GM21717 (cell line): ENCODE results near the gene COL25A1.

Experiments
- ATAC-seq: cut with Tn5 transposase; IDR thresholded peaks from one replicate; pipeline ENCODE4 v1.9.1; 2021; ENCODE audit warnings: mild to moderate bottlenecking, moderate library complexity; ENCODE audit not compliant: unreplicated experiment

Gene COL25A1

DNA sequence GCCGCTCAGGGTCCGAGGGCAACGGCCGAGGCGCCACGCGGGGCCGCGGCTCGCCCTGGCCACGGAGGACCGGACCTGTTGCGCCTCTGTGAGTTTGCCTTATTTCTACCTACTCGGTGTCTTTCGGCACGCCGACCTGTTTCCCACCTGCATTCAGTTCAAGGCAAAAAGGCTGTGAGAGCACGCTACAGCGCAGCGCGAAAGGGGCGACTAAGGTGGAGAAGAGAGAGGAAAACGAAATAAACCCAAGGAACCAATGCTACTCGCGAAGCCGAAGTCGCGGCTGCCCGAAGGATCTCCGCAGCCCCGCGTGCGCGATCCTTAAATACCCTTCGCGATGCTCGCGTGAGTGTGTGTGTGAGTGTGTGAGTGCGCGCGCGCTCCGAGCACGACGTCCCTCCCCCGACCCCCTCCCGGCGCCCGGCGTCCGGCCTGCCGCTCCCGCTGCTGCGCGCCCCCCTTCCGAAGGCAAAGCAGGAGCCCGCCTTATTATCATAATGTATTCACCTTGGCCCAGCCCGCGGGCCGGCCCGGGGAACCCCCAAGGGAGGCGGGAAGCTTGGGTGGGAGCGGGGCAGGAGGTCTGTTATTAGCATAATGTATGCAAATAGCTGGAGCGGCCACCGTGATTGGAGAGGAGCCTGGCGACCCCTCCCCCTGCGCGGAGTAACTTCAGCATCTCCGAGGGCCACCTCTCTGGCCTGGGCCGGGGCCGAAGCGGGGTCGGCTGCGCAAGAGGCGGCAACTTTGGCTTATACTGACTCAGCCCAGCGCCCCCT, at the start of gene COL25A1:
Gene COL25A1 (minus strand): TSS at position 298 of the 779 bp plus-strand sequence.
- no peak for ATAC-seq

DNA sequence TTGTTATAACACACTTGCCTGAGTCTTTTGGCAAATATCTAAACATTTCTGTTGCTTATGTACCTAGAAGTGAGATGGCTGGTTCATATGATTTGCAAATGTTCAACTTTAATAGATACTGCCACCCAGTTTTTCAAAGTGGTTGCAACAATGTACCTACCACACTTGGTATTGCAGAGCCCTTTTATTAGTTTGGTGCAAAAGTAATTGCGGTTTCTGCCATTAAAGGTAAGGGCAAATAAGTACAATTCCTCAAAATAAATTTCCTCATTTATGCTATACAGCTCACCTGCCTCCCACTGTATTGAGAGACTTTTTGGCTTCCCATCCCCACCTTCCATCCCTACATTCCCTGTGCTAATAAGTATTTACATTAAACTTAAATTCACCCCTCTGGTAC, 47.7 kb upstream of the COL25A1 start:
- ATAC-seq = no peak

DNA sequence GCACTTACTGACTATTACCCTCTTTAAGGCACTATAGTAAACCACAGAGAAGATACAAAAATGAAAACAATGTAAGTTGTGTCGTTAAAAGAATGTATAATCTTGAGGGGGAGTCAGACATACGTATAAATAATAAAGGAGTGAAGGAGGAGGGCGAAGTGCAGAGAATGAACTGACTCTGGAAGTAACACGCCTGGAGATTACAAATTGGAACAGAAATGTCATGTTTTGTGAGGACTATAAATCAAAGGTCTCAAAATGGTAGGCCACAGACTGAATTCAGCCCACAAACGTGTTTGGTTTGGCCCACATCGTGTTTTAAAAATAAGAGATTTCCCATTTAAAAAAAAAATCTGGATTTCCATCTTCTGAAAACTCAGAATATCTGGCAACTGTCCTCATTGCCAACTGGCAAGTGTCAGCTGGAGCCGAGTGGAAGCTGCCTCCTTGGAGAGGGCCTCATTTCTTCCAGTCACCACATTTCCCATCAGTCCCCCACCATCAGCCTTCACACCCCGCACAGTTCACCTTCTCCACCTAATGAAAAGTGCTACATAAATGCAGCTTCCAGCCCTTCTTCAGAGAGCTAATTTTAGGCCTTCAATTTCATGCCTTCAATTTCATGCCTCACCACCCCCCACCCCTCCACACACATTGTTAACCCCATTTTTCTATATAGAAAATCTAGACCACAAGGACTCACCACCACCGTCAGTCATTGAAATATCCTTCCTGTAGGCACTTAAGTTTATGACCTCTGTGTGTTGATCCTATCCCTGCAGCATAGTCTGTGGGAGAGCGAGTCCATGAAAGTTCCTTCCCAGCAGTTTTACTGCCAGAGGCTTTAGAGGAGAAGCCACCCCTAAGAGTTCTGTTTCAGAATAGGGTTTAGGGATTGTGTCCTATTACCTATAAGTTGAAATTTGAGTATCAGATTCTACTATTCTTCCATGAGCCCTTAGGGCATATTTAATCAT, 32.0 kb upstream of the COL25A1 start:
- ATAC-seq = no peak

DNA sequence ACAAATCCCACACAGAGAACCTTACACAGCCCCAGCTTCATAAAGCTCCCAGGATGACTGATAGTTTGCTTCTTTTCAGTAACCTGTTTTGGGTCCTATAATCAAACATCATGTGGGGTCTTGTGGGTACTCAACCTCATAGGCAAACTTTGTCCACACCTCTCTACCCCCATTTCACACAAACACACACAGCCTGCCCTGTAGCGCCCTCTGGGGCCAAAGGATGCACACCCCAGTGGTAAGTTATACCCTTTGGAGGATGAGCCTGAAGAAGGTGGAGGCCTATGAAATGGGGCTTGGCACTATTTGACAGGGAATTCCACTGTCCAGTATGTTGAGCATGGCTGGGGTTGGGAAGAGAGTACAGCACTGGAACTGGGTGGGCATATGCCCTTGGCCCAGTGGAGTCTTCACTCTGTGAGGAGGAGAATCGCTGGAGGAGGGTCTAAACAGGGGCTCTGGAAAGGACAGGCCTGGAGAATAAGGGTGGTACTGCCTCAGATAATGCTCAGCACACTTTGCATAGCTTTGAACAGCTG, 30.5 kb upstream of the COL25A1 start:
- no peak for ATAC-seq

DNA sequence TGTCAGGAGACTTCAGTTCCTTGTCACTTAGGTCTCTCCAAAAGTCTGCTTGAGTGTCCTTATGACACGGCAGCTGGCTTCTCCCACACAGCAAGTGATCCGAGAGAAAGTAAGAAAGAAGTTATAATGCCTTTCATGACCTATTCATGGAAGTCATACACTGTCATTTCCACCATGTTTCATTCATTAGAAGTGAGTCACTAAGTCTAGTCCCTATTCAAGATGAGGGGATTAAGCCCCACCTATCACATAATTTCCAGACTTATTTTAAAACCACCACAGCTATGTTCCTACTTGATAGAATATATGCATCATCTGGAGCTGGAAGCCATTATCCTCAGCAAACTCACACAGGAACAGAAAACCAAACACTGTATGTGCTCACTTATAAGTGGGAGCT, 25.2 kb upstream of the COL25A1 start:
- no peak for ATAC-seq

DNA sequence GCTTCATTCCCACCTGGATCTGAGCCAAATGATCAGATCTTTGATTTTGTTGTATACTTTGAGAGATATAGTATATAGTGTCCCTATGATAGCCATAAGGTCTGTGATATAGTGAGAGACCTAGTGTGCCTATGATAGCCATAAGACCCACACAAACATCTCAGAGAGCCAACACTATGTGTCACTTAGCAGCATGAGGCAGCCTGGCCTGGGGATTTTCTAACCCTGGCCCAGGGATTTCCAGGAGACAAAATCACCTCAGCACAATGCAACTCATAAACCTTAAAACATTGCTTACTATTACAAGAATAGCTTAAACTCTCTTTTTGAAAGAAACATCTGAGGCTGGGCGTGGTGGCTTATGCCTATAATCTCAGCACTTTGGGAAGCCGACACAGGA, 23.2 kb upstream of the COL25A1 start:
- ATAC-seq = no peak

DNA sequence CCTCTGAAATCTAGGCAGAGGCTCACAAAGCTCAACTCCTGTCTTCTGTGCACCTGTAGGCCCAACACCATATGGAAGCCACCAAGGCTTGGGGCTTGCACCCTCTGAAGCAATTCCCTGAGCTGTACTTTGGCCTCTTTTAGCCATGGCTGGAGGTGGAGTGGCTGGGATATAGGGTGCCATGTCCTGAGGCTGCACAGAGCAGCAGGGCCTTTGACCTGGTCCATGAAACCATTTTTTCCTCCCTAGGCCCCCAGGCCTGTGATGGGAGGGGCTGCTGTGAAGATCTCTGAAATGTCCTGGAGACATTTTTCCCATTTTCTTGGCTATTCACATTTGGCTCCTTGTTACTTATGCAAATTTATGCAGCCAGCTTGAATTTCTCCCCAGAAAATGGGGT, 20.9 kb upstream of the COL25A1 start:
- no peak for ATAC-seq

DNA sequence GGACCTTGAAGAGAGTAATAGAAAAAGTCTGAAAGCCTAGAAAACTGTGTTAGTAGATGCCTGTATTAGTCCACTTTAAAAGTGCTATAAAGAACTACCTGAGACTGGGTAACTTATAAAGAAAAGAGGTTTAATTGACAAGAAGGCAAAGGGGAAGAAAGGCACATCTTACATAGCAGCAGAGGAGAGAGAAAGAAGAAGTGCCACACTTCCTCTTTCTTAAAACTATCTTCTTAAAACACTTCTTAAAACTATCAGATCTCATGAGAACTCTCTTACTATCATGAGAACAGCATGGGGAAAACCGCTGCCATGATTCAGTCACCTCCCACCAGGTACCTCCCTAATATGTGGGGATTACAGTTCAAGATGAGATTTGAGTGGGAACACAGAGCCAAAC, 18.8 kb upstream of the COL25A1 start:
- ATAC-seq = no peak

DNA sequence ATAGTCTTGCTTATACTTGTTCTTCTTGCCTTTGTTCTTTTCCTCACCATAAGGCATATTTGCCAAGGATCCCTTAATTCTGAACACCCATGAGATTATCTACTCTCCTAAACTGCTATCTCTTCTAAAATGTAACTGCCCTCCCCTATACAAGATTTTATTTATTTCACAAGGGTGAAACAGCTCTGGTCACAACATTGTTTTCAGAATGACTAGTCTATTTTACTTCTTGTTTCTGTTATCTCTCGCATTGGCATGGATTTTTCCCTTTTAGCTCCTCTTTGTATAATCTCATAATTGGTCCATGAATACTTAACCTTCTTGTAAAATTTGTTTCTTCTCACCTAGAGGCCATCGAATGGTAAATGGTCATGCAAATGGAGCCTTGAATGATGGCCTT, 17.2 kb upstream of the COL25A1 start:
- no peak for ATAC-seq

DNA sequence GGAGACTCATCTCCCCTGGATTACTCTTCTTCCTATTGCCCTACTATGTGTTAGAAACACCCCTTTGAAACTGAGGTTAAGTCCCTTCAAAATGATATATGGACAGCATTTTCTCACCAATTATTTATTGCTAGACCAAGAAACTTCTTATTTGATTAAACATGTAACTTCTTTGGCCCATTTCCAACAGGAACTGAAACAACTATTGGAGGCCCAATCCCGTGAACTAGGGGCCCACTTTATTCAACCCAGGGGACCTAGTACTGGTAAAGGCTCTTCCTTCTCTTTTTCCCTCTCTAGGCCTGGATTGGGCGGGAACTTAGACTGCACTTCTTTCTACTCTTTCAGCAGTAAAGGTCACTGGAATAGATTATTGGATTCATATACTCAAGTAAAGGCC, 16.7 kb upstream of the COL25A1 start:
- no peak for ATAC-seq

DNA sequence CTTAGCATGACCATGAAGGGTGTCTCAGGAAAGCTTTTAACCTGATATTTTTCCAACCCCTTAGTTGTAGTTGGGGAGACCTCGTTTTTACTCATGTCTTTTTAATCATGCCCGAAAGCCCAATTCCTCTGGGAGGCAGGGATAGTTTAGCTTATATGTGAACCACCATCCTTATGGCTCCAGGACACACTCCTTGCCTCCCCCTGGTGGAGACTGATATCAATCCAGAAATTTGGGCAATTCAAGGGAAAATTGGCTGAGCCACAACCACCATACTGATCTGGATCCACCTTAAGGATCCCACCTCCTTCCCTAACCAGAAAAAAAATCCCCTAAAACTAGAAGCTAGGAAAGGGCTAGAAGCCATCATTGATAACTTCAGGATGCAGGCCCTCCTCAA, 13.4 kb upstream of the COL25A1 start:
- ATAC-seq = no peak

DNA sequence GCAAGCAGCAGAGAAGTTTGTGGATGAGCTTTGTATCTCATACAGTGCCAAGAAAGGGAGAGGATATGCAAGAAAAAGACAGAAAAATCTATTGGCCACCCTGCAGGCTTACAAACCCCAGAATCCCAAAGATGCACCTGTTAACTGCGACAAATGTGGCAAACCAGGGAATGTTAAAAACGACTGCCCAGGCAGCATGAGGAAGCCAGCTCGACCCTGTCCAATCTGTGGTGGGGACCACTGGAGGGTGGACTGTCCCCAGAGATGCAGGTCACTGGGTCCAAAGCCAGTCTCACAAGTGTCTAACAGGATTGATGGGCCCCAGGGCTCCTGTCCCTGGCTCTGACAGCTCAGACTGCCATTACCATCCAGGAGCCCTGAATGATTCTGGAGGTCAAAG, 12.9 kb upstream of the COL25A1 start:
- ATAC-seq = no peak

DNA sequence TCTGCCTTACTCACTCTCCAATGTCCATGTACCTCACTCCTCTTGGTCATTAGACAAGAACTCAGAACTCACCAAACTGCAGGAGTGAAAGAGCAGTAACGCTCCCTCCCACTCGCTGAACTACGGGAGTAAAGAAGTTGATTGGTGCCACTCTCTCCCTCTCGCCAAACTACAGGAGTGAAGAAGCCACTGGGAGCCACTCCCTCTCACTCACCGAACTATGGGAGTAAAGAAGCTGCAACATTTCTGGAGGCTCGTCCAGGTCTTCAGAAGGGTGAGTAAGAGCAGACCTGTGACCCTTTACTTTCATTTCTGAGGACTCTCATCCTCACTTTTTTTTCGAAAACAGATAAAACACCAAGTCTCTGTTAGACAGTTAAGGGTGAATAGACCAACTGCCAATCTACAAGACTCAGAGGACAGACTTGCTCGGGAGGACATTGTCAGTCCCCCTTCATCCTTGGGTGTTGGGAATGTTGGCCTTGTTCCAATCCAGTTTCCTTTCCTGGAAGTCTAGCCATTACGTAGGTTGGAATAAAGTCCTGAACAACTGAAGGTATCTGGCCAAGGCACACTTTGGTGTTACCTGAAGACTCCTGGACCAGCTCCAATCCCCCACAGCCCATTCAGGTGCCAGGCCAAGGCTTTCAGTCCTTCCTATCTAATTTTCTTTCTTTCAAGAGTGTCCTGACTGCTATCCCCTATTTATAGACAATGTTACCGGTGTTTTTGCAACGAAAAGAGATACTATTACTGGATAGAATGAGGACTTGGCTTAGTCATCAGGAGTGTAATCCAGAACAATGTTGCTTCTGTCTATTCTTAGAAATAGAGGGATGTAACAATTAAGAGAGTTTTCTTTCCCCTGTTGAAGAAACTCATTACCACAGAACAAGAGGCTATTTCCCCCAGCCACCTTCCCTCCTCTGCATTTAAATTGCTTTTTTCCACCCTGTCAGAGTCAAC, 11.0 kb upstream of the COL25A1 start:
- ATAC-seq = no peak

DNA sequence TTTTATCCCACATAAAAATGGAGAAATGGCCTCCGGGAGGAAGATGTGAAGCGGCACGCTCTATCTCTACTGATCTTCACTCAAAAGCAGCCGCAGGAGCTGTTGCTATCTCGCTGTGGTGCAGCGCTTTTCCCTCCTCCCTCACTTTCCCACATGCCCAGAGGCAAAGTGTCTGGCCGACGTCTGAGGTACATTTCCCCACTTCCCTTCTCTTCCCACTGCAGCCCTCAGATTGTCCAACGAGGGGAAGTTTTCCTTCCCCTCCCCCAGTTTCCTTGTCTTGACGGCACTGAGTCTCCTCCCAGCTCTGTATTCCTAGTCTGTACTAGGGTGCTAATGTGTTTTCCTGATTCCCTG, 660 bp upstream of the COL25A1 start:
- no peak for ATAC-seq

DNA sequence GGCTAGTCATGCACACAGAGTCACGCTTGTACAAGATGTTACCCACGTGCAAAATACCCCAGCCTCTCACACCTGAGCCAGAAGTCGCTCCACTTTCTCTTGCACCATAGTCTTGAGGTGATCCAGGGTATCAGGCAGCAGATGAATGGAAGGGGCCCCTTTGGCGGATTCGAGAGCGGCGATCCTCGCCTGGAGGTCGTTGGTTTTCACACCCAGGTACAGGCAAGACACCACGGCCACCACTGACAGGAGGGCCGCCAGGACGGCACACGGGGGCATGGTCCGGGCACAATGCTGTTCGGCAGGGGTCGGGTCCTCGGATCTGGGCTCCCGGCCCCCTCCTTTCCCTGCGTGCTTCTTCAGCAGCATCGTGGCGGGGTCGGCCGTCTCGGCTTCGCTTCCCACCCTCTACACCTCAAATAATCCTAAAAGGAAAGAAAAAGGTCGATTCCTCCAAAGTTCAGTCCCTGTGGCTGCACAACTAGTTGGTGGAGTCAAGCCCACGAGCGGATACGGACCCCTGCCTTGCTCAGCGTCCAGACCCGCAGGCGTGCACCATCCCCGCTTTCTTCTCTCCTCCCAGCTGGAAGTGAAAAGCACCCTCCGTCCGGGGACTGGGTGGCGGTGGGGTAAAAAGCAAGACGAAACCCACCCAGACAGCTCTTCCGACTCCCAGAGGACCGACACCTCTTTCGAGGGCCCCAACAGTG, 652 bp downstream of the COL25A1 start:
- ATAC-seq = no peak

DNA sequence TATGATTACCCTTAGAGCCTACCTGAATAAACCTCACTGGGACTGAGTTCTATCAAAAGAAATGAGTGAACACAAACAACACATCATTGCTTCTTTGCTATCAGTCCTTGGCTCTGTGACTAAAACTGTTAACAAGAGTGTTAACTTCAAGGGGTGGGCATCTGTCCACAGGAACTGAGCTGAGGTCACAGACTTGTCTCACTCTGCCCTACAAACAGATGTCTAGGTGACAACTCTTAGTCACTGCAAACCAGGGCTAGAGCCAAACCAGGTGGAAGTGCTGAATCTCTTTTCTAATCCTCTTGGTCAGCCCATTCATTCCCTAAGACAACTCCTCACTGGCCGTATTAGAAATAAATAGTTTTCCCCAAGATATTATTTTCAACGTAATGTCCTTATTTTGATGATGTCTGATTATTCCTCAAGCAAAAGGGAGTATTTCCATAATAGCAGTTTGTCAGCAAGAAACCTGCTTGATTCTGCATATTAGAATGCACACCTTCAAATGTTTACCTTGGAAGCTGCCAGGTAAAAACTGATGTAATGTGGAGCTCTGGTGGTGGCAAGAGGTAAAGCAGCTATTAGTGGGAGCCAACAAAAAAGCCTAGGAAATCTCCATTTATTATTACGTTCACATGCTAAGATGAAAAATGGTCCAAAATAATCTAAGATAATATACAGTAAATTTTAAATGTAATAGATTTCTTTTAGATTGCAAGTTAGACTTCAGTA, 4.0 kb downstream of the COL25A1 start:
- no peak for ATAC-seq

DNA sequence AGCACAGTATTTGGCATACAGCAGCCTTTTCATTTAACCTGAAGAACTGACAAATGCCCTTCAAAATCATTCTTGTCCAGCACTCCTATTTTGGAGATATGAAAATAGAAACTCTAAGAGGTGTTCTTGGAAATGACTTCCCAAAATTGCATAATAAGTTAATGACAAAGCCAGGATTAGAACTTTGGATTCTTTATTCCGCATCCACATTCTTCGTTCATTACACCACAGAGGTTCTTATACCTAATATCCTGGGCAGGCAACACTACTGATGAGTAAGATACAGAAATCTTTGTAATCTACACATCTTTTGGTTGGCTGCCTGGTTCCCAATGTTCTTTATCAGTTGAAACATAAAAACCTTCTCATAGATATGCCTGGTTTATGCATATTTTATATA, 5.9 kb downstream of the COL25A1 start:
- no peak for ATAC-seq

DNA sequence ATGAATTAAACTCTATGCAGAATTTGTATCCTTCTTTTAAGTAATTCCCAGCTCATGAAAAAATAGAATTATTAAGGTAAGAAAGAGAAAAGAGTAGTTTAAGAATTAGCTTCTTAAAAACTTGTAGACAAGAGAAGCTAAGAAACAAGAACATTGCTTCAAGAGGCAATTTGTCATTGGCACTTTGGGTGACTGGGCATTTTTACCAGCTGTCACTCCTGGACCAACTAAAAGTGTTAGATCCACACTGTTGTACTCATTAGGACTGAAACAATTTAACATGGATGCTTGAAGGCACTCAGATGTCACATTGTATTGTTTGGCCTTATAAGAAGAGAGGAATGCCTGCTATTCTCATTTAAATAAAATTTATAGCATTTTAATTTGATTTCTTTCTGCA, 7.4 kb downstream of the COL25A1 start:
- no peak for ATAC-seq

DNA sequence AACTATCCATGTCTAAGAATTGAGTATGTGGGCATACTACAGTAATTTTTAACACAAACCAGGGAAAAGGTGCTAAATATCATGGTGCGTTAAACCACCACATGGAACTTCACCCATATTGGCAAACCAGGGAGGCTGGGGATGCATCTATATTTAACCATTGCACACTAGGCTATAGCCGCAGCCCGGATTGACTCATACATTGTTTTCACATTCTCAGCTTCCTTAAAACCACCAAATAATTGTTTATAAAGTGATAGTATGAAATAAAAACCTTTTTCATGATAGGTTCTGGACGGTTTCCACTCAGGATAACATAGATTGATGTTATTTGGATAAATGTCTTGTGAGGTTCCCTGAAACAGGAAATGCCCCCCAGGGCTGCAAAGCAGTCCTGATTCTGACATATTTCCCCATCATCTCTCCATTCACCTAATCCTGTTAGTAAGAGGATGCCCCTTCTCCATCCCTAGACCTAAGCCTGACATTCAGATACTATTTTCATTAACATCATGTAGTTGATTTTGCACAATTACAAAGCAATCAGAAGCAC, 7.9 kb downstream of the COL25A1 start:
- ATAC-seq = no peak
